GM12864 (cell line): ENCODE results near the gene TMEM74B.
"Not testable (repeated sequence)": the region's sequence is repeated elsewhere in the genome, so short reads cannot be mapped to it uniquely, and the experiment has no call there.

Experiments used
- DNase-seq: peaks from one replicate; pipeline ENCODE4 v3.0.0-alpha.2; 2011; ENCODE audit warnings: low read depth
- H3K4me3 ChIP-seq: 2 replicates; pipeline ENCODE4 v1.5.1; 2011; ENCODE audit warnings: mild to moderate bottlenecking, low read depth, low read length, control low read depth
- CTCF ChIP-seq: IDR thresholded peaks from 2 replicates; pipeline ENCODE4 v1.5.1; 2011; ENCODE audit warnings: low read depth, mild to moderate bottlenecking, moderate library complexity, low read length, control low read depth, inconsistent platforms; ENCODE audit errors: missing control alignments

TMEM74B gene

GRCh38 chr20:1160496-1160895 lies 24.3 kb downstream of the TMEM74B start:
- DNase-seq: no peak
- no peak overlapping the region for H3K4me3 ChIP-seq
- no peak for TF ChIP-seq CTCF

- H3K4me3 ChIP-seq: no peak overlapping the region
- TF ChIP-seq CTCF: no peak
- DNase-seq: no peak
Observed at GRCh38 chr20:1155342-1155741, 29.4 kb downstream of the TMEM74B start.

GRCh38 chr20:1154691-1155090 lies 30.1 kb downstream of the TMEM74B start:
- DNase-seq: no peak
- H3K4me3 ChIP-seq: no peak overlapping the region
- TF ChIP-seq CTCF: no peak

GRCh38 chr20:1154226-1154625 lies 30.6 kb downstream of the TMEM74B start:
- no peak for TF ChIP-seq CTCF
- no peak for DNase-seq
- H3K4me3 ChIP-seq: no peak overlapping the region

- TF ChIP-seq CTCF: no peak
- DNase-seq: no peak
- H3K4me3 ChIP-seq: no peak overlapping the region
Observed at GRCh38 chr20:1150968-1151367, 33.8 kb downstream of the TMEM74B start.

GRCh38 chr20:1150218-1150617 lies 34.6 kb downstream of the TMEM74B start:
- DNase-seq: no peak
- no peak overlapping the region for H3K4me3 ChIP-seq
- TF ChIP-seq CTCF: no peak

- DNase-seq, H3K4me3 ChIP-seq: not testable (repeated sequence)
Observed at GRCh38 chr20:1149812-1150211, 35.0 kb downstream of the TMEM74B start.

- no peak for DNase-seq
- no peak for TF ChIP-seq CTCF
- no peak overlapping the region for H3K4me3 ChIP-seq
Observed at GRCh38 chr20:1146957-1147356, 37.8 kb downstream of the TMEM74B start.
